Body of pancreas (tissue), 4 donors: ENCODE measurements around the gene RPS8. TPM values are rescaled to one million over a fixed set of nuclear protein-coding genes. Genes with fewer than 3 reads are reported as not detected.
"Not testable (repeated sequence)": the region's sequence is repeated elsewhere in the genome, so short reads cannot be mapped to it uniquely, and the experiment has no call there.

Experiments
- ATAC-seq: fragments of 150-250 bp; one replicate; pipeline ENCODE4 v1.9.1; 2016
- DNase-seq, 4 donors: peaks; one replicate each; pipeline ENCODE4 v3.0.0-alpha.2; 2019
- H3K27ac ChIP-seq, 4 donors: fragments of 200-600 bp; sonication (generic); 1 replicate in 3 of 4; 2 replicates in 1 of 4; pipeline versions ENCODE4 v1.5.1 to v1.6.1; 2016 to 2019; ENCODE audit warnings: mild to moderate bottlenecking in 1 of 4, mixed read lengths in 1 of 4, moderate library complexity in 1 of 4
- H3K27me3 ChIP-seq, 2 donors: fragments of 200-600 bp; sonication (generic); one replicate each; pipeline ENCODE4 v1.6.0; 2016; ENCODE audit warnings: mild to moderate bottlenecking in 1 of 2
- H3K36me3 ChIP-seq, 2 donors: fragments of 200-600 bp; sonication (generic); replicated peaks in 1 of 2; 2 replicates each; pipeline ENCODE4 v1.5.1; 2016; ENCODE audit warnings: low read depth in 2 of 2; ENCODE audit not compliant: insufficient read depth in 1 of 2
- H3K4me1 ChIP-seq: fragments of 200-600 bp; sonication (generic); one replicate; pipeline ENCODE4 v1.6.0; 2016
- H3K4me3 ChIP-seq, 2 donors: fragments of 200-600 bp; sonication (generic); 1 replicate in 1 of 2; 2 replicates in 1 of 2; pipeline ENCODE4 v1.5.1; 2016 to 2019
- H3K9me3 ChIP-seq, 3 donors: fragments of 200-600 bp; sonication (generic); 1 replicate in 2 of 3; 2 replicates in 1 of 3; pipeline ENCODE4 v1.5.1; 2016
- POLR2A ChIP-seq, 3 donors: fragments of 450-650 bp; IDR thresholded peaks; one replicate each; pipeline ENCODE4 v1.6.1; 2016; ENCODE audit warnings: antibody characterized with exemption in 3 of 3, mild to moderate bottlenecking in 2 of 3
- WGBS, 2 donors: methylation state at CpG; one replicate each; pipeline ENCODE4 v1.1.5; 2017; 5-methylcytosine and 5-hydroxymethylcytosine counted together
- intact Hi-C: fragments of 100-400 bp; cut with DNase I; formaldehyde crosslinking; loops from one replicate; pipeline ENCODE4 v1.15.1; 2023
- total RNA-seq, 2 donors: library from RNA; depleted of rRNA; stranded (reverse); fragments of >200 nt; gene quantifications; one replicate each; pipeline ENCODE4 v1.1.0, GENCODE V29; 2016
- TF ChIP-seq, protein P1 (sequence below), 7 experiments: fragments of 450-650 bp in 4 of 7; fragments of 200-600 bp in 3 of 7; sonication (generic) in 3 of 7; IDR thresholded peaks; one replicate each; pipeline ENCODE4 v1.5.1; 2016 to 2019; ENCODE audit warnings: antibody characterized with exemption in 7 of 7

RPS8 gene
- total RNA-seq, 2 donors from 2014 or later = 1,064 to 1,413 TPM

DNA sequence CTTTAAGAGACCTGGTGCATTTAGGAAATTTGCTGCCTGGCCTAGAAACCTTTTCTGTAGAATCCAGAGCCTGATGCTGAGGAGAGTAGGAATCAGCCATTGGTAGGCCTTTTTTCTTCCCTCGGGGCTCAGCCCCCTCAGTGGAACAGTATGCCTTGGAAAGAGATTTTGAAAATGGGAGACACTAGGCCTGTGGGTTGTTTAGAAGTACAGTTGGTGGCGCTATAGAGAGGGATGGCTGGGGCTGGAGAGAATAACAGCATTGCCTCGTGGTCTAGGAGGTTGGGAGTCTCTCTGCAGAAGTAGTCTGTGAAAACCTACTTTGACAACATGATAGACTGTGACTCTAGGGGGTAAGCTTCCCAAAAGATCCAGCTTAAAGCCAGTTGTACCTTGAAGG lies 27.5 kb upstream of the RPS8 start:
- ATAC-seq (no peak), DNase-seq (no peak)
- TF ChIP-seq POLR2A (IDR thresholded peaks at IDR 0.05) = no peak
- TF ChIP-seq, protein P1, sequence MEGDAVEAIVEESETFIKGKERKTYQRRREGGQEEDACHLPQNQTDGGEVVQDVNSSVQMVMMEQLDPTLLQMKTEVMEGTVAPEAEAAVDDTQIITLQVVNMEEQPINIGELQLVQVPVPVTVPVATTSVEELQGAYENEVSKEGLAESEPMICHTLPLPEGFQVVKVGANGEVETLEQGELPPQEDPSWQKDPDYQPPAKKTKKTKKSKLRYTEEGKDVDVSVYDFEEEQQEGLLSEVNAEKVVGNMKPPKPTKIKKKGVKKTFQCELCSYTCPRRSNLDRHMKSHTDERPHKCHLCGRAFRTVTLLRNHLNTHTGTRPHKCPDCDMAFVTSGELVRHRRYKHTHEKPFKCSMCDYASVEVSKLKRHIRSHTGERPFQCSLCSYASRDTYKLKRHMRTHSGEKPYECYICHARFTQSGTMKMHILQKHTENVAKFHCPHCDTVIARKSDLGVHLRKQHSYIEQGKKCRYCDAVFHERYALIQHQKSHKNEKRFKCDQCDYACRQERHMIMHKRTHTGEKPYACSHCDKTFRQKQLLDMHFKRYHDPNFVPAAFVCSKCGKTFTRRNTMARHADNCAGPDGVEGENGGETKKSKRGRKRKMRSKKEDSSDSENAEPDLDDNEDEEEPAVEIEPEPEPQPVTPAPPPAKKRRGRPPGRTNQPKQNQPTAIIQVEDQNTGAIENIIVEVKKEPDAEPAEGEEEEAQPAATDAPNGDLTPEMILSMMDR (IDR thresholded peaks at IDR 0.05) = no peak
- no peaks in the 10 kb centered on the region for H3K4me1 ChIP-seq
- intact Hi-C loops = no loop called here
- no peak overlapping the region for H3K4me3 ChIP-seq
- WGBS, 2 donors = 81 to 85% methylated on average over 3 of the region's 3 CpGs
- no peaks in the 10 kb centered on the region for H3K27me3 ChIP-seq
- H3K27ac ChIP-seq = no peak overlapping the region
- H3K36me3 ChIP-seq = no peaks in the 10 kb centered on the region
- H3K9me3 ChIP-seq = no peaks in the 10 kb centered on the region

DNA sequence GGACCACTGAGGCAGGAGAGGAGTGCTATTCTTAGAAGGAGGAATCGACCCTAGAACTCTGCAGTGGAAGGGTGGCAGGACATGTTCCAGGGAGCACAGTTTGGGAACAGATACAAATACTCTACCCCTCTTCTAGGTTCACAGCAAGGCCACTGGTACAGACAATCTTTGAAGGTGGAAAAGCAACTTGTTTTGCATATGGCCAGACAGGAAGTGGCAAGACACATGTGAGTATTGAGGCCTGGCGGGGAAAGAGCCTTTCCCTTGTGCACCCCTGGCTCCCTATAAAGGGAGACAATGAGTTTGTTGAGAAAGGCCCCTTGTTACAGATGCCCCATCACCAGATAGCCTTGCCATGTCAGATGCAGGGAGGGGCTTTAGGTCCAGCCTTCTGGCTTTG lies 17.9 kb upstream of the RPS8 start:
- TF ChIP-seq, protein P1 (IDR thresholded peaks at IDR 0.05) = no peak
- no peak for TF ChIP-seq POLR2A (IDR thresholded peaks at IDR 0.05)
- intact Hi-C loops = no loop called here
- no peak overlapping the region for H3K27ac ChIP-seq
- no peaks in the 10 kb centered on the region for H3K36me3 ChIP-seq
- no peaks in the 10 kb centered on the region for H3K4me1 ChIP-seq
- DNase-seq = no peak
- 86 to 88% methylated on average over 2 of the region's 2 CpGs for WGBS, 2 donors
- no peak for ATAC-seq
- H3K4me3 ChIP-seq = no peak overlapping the region
- no peaks in the 10 kb centered on the region for H3K27me3 ChIP-seq
- H3K9me3 ChIP-seq = no peaks in the 10 kb centered on the region

DNA sequence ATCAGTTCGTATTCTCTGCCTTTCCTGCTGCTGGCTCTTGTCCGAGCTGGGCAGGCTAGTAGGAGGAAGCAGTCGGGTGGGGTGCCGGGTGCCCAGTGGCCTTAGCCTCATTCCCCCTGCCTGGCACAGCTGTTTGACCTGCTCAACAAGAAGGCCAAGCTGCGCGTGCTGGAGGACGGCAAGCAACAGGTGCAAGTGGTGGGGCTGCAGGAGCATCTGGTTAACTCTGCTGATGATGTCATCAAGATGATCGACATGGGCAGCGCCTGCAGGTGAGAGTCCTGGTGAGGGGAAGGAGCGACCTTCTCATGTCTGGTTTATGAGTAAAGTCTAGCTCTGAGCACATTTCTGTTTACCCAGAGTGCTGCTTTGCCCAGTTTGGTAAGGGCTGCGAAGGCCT lies 16.3 kb upstream of the RPS8 start:
- Histone ChIP-seq H3K9me3 (no peaks in the 10 kb centered on the region), H3K27me3 (no peaks in the 10 kb centered on the region), H3K27ac (no peak overlapping the region), H3K4me1 (no peaks in the 10 kb centered on the region), H3K36me3 (no peaks in the 10 kb centered on the region), H3K4me3 (no peak overlapping the region)
- WGBS, 2 donors = 87 to 93% methylated on average over 10 to 11 of the region's 11 CpGs
- ATAC-seq (no peak), DNase-seq (no peak)
- no peak for TF ChIP-seq POLR2A (IDR thresholded peaks at IDR 0.05)
- intact Hi-C loops = no loop called here

DNA sequence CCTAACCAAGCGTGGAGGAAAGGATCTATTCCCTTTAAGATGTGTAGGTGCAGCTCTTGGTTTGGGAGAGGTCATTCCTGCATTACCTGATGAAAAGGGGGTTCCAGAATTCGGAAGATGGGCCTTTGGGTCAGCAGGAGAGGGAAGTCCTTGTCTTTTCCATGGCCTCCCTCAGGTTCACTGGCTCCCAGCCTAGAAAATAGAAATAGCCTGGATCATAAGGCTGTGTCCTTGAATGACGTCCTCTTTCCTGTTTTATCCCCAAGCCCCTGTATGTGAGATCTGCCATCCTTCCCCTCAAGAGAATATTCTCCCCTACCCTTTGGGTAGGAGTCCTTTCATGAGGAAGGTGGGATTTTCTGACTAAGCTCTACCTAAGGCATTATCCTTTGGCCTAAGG lies 14.5 kb upstream of the RPS8 start:
- no peak for TF ChIP-seq POLR2A (IDR thresholded peaks at IDR 0.05)
- TF ChIP-seq, protein P1 (IDR thresholded peaks at IDR 0.05) = no peak
- intact Hi-C loops = no loop called here
- H3K4me3 ChIP-seq = no peak overlapping the region
- no peak for ATAC-seq
- H3K4me1 ChIP-seq = no peaks in the 10 kb centered on the region
- no peak for DNase-seq
- no peaks in the 10 kb centered on the region for H3K27me3 ChIP-seq
- H3K9me3 ChIP-seq = no peaks in the 10 kb centered on the region
- H3K27ac ChIP-seq = no peak overlapping the region
- H3K36me3 ChIP-seq = no peaks in the 10 kb centered on the region
- WGBS, 2 donors = 77 to 86% methylated on average over 3 of the region's 3 CpGs

DNA sequence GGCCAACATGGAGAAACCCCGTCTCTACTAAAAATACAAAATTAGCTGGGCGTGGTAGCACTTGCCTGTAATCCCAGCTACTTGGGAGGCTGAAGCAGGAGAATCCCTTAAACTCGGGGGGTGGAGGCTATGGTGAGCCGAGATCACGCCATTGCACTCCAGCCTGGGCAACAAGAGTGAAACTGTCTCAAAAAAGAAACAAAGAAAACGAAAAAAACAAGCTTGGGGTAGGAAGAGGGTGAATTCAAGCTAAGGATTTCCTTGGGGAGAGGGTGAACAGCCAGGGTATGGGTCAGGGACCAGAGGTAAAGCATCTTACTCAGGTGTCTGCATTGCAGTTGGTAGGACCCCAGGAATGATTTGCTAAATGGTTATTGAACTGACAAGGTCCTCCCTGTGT lies 8.9 kb upstream of the RPS8 start:
- intact Hi-C loops, H3K4me3 ChIP-seq, H3K4me1 ChIP-seq, ATAC-seq, DNase-seq, H3K27ac ChIP-seq, H3K27me3 ChIP-seq, H3K36me3 ChIP-seq, H3K9me3 ChIP-seq: not testable (repeated sequence)
- WGBS, 2 donors = 85 to 92% methylated on average over 6 of the region's 6 CpGs

DNA sequence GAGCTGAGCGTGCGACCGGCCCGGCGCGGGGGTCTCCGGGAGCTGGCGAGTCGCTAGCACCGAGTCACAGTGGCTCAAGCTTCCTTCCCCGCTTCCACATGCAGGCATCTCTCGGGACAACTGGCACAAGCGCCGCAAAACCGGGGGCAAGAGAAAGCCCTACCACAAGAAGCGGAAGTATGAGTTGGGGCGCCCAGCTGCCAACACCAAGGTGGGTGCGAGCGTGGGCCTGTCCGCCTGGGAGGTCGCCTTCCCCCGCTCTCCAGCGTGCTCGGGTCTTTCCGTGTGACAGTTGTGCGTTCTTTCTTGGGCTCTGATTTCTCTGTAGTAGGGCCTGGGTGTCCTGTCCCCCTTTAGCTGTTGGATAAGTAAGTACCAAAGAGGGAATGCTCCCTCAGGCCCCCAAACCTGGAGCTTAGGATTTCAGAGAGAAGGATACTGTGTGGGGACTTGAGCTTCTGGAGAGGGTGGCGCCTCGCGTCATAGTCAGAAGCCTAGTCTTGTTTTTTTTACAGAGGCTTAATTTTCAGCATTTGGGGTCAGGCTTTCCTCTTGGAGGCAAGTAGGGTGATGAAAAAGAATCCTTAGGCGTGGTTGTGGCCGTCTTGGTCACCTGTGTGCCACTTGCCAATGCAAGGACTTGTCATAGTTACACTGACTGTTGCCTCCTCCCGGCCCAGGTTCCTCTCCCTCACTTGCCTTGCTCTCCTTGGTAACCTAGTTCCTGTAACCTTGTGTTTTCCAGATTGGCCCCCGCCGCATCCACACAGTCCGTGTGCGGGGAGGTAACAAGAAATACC lies 790 bp downstream of the RPS8 start:
- intact Hi-C loops = no loop called here
- DNase-seq (peak in 3 of 4 donors; percentile 30 to 48 (median 31)), ATAC-seq (peak; percentile 7)
- Histone ChIP-seq H3K27me3 (no peaks in the 10 kb centered on the region), H3K9me3 (no peaks in the 10 kb centered on the region), H3K27ac (peak overlapping the region; percentile 83 to 97 (median 92)), H3K36me3 (peaks cover 6 to 17% of the 10 kb centered on the region in 2 donors), H3K4me3 (peak overlapping the region; percentile 50 to 99), H3K4me1 (peaks cover 31% of the 10 kb centered on the region)
- TF ChIP-seq, protein P1 (IDR thresholded peaks at IDR 0.05) = no peak
- no peak for TF ChIP-seq POLR2A (IDR thresholded peaks at IDR 0.05)
- WGBS, 2 donors = 8 to 12% methylated on average over 10 to 36 of the region's 36 CpGs
